Measurements from ENCODE around the gene FEM1B.

The FEM1B gene

DNA sequence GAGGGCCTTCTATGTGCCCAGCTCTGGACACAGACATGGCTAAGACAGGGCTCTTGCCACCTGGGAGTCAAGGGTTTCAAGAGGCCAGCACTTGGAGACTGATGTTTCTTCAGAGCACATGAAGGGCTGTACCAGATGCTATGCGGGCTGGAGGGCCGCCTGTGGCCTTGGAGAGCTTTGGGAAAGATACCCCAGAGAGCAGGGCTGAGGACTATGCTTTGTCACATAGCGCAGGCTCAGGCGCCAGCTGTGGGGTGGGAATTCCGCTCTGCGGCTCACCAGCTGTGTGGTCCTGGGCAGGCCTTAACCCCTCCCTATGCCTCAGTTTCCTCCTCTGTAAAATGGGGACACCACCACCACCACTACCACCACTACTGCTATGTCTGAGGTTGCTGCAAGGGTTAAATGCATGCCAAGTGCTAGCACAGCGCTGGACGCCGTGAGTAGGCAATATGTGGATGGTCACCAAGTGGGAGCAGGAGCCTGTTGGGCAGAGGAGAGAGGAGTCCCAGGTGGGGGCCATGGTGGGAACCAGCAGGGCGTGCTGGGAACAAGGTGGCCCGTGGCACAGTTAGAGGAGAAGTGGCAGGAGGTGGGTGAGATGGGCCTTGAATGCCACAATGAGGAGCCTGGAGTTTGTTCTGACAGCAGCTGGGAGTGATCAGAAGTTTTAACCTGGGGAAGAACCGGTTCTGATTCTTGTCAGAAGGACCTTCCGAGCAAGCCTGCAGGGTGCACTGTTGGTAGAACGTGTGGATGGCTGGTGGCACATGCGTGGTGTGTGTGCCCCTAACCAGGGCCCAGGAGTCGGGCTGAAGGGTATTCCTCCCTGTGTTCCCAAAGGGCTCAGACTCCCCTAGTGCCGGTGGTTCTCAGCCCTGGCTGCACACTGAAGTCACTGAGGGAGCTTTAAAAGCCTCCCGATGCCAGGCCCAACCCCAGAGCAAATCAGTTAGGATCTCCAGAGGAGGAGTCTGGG, 41.7 kb downstream of the FEM1B start:
- no peak for TF ChIP-seq ZFX (IDR thresholded peaks at IDR 0.05; ENCODE audit: borderline replicate concordance)
- TF ChIP-seq, protein P1, sequence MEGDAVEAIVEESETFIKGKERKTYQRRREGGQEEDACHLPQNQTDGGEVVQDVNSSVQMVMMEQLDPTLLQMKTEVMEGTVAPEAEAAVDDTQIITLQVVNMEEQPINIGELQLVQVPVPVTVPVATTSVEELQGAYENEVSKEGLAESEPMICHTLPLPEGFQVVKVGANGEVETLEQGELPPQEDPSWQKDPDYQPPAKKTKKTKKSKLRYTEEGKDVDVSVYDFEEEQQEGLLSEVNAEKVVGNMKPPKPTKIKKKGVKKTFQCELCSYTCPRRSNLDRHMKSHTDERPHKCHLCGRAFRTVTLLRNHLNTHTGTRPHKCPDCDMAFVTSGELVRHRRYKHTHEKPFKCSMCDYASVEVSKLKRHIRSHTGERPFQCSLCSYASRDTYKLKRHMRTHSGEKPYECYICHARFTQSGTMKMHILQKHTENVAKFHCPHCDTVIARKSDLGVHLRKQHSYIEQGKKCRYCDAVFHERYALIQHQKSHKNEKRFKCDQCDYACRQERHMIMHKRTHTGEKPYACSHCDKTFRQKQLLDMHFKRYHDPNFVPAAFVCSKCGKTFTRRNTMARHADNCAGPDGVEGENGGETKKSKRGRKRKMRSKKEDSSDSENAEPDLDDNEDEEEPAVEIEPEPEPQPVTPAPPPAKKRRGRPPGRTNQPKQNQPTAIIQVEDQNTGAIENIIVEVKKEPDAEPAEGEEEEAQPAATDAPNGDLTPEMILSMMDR (IDR thresholded peaks at IDR 0.05), result no peak

DNA sequence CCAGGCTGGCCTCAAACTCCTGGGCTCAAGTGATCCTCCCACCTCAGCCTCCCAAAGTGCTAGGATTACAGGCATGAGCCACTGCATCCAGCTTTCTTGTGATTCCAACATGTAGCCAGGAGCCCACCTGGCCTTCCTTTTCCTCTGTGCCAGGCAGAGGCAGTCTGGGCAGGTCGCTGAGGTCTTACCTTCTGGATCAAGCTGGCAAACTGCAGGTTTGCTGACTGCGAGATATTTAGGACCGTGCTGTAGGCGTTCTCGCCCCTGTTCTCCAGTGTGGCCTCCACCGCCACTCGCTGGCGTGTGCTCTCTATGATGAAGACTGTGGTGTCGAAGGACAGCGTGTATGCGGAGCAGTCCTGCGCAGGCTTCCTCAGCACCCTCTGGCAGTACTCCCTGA, 42.5 kb downstream of the FEM1B start:
- no peak for TF ChIP-seq ZFX (IDR thresholded peaks at IDR 0.05; ENCODE audit: borderline replicate concordance)
- TF ChIP-seq, protein P1 (IDR thresholded peaks at IDR 0.05), result no peak
- no peak overlapping the region for H3K27ac ChIP-seq

More for the DNA sequence above, 41.7 kb downstream of the FEM1B start:
- no peak overlapping the region for H3K27ac ChIP-seq

DNA sequence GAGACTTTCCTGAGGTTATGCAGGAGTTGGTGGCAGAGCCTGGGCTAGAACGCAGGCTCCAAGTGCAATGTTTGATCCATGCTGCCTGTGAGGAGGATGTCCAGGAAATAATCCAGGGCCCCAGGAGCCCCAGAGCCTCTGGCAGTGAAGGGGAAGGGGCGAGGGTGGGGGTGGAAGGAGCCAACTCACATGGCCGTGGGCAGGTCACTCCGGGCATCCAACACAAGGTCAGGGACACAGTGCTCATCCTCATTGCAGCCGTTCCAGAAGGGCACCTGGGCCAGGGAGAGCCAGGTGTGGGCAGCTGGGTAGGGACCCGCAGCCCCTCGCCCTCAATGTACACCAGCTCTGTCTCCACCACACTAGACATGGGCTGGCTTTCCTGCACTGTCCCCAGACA, 43.7 kb downstream of the FEM1B start:
- no peak overlapping the region for H3K27ac ChIP-seq
- TF ChIP-seq, protein P1 (IDR thresholded peaks at IDR 0.05), result no peak
- no peak for TF ChIP-seq ZFX (IDR thresholded peaks at IDR 0.05; ENCODE audit: borderline replicate concordance)

DNA sequence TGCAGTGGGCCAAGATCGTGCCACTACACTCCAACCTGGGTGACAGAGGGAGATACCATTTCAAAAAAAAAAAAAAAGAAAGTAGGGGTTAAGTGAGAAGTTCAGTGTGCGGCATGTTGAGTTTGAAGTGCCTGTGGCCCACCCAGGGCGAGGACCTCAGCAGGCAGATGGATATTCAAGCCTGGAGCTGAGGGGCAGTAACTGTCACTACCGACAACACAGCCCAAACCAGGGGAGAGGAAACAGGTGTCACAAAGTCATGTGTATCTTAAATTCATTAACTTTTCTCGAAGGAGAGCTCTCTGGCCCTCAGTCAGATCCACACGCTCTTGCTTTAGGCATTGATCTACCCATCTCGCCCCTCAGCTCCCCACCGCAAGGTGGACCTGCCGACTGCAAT, 45.3 kb downstream of the FEM1B start:
- H3K27ac ChIP-seq, result no peak overlapping the region
- TF ChIP-seq, protein P1 (IDR thresholded peaks at IDR 0.05), result no peak
- TF ChIP-seq ZFX (IDR thresholded peaks at IDR 0.05; ENCODE audit: borderline replicate concordance), result no peak

DNA sequence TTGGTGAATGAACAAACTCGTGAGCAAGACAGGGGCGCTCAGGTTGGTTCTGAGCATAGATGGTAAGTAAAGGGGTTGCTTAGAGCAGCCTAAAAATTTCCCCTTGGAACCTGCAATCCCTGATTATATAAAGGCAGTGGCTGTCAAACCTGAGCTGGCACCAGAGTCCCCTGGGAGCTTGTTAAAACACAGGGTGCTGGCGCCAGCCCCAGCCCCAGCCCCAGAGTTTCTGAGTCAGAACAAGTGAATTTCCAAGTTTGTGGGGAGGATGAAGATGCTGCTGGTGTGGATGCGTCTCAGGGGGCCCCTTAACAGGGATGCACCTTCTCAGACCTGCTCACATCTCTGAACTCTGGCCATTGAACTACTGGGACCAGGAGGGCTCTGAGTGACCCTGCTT, 48.2 kb downstream of the FEM1B start:
- no peak for TF ChIP-seq ZFX (IDR thresholded peaks at IDR 0.05; ENCODE audit: borderline replicate concordance)
- TF ChIP-seq, protein P1 (IDR thresholded peaks at IDR 0.05), result no peak
- H3K27ac ChIP-seq, result no peak overlapping the region

DNA sequence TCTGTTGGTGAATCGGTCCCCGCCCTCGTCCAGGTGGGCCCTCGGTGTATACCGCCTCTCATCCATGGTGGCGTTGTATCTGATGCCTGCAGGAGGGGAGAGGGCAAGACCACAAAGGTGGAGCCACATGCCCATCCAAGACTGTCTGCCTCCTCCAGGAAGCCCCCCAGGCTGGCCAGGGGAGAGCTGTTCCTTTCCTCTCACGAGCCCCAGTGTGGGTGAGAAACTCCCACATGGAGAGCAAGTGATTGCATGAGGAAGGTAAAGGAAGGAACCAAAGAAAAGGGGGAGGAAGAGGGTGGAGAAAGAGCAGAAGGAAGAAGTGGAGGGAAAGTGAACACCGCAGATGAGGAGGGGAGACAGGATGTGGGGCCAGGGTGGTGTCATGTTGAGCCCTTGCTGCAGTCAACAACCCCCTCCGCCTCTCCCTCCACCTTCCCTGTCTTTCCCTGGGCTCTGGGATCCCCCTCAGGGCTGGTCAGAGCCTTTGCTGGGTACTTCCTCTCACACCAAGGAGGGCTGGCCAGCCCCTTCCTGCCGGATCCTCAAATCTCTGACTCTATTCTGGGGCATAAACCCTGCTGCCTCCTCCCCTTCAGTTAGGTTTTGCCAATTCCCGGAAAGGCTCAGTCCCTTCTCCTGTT, 49.3 kb downstream of the FEM1B start:
- no peak overlapping the region for H3K27ac ChIP-seq
- no peak for TF ChIP-seq ZFX (IDR thresholded peaks at IDR 0.05; ENCODE audit: borderline replicate concordance)
- TF ChIP-seq, protein P1 (IDR thresholded peaks at IDR 0.05), result no peak

DNA sequence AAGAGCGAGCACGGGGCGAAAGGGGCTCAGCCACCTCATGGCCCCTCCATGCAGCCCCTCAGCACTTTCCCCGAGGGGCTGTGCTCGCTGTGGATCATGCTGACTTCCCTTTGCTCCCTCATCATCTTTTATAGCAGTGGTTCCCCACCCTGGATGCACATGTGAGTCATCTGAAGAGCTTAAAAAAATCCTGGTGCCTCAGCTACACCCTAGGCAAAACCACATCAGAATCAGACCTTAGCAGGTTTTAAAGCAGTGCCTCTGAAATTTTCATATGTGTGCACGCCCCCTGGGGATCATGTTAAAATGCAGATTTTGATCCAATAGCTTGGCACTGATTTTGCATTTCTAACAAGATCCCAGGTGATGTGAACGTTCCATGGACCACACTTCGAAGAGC, 50.9 kb downstream of the FEM1B start:
- no peak for TF ChIP-seq ZFX (IDR thresholded peaks at IDR 0.05; ENCODE audit: borderline replicate concordance)
- TF ChIP-seq, protein P1 (IDR thresholded peaks at IDR 0.05), result no peak

More for the DNA sequence above, 50.9 kb downstream of the FEM1B start:
- no peak overlapping the region for H3K27ac ChIP-seq

All from 22Rv1 (cell line).